Subcutaneous adipose tissue (tissue), 4 donors: ENCODE data around the gene COA7. TPM values are rescaled to one million over a fixed set of nuclear protein-coding genes. Genes with fewer than 3 reads are reported as not detected.

Experiments used
- total RNA-seq, 4 donors: library from RNA; depleted of rRNA; stranded (reverse); fragments of >200 nt; gene quantifications; one replicate each; pipeline ENCODE4 v1.1.0, GENCODE V29; 2016
- TF ChIP-seq, protein P1 (sequence below): fragments of 450-650 bp; IDR thresholded peaks from one replicate; pipeline ENCODE4 v1.5.1; 2016; ENCODE audit warnings: low read depth, mild to moderate bottlenecking, control low read depth, antibody characterized with exemption, moderate library complexity

Gene COA7
- total RNA-seq, 4 donors from 2014 or later = 7.0 to 11.9 (median 7.2) TPM

- TF ChIP-seq, protein P1, sequence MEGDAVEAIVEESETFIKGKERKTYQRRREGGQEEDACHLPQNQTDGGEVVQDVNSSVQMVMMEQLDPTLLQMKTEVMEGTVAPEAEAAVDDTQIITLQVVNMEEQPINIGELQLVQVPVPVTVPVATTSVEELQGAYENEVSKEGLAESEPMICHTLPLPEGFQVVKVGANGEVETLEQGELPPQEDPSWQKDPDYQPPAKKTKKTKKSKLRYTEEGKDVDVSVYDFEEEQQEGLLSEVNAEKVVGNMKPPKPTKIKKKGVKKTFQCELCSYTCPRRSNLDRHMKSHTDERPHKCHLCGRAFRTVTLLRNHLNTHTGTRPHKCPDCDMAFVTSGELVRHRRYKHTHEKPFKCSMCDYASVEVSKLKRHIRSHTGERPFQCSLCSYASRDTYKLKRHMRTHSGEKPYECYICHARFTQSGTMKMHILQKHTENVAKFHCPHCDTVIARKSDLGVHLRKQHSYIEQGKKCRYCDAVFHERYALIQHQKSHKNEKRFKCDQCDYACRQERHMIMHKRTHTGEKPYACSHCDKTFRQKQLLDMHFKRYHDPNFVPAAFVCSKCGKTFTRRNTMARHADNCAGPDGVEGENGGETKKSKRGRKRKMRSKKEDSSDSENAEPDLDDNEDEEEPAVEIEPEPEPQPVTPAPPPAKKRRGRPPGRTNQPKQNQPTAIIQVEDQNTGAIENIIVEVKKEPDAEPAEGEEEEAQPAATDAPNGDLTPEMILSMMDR = no peak
Measured at GRCh38 chr1:52663716-52664115, 34.4 kb downstream of the COA7 start.

- TF ChIP-seq, protein P1 = no peak
Measured at GRCh38 chr1:52662645-52663313, 35.4 kb downstream of the COA7 start.

GRCh38 chr1:52660807-52661206 is 37.3 kb downstream of the COA7 start:
- TF ChIP-seq, protein P1 = no peak

GRCh38 chr1:52659851-52660596 is 38.1 kb downstream of the COA7 start:
- TF ChIP-seq, protein P1 = no peak

- TF ChIP-seq, protein P1 = no peak
Measured at GRCh38 chr1:52659356-52659755, 38.8 kb downstream of the COA7 start.

- TF ChIP-seq, protein P1 = no peak
Measured at GRCh38 chr1:52658795-52659194, 39.4 kb downstream of the COA7 start.

GRCh38 chr1:52657702-52658101 is 40.4 kb downstream of the COA7 start:
- TF ChIP-seq, protein P1 = no peak
